HepG2 (cell line): ENCODE measurements around the gene XK. TPM values are rescaled to one million over a fixed set of nuclear protein-coding genes. Genes with fewer than 3 reads are reported as not detected.

Experiments
- ATAC-seq: fragments of 200-7000 bp; cut with Tn5 transposase; 3 replicates; pipeline ENCODE4 v1.9.1; 2020; ENCODE audit warnings: mild to moderate bottlenecking, moderate library complexity
- BruUV-seq: library from RNA; stranded (reverse); fragments of 400-500 nt; replicated peaks from 2 replicates; lab custom pipeline; 2021; lab: Mats Ljungman, UMichigan
- CTCF ChIA-PET: fragments of 300-600 bp; formaldehyde crosslinking; extraction: SDS; loops from one replicate; lab custom pipeline; 2021; ENCODE audit warnings: low total read pairs, inconsistent platforms, low intra/inter-chr PET ratio; lab: Yijun Ruan, JAX
- POLR2A ChIA-PET: fragments of 350-600 bp; sonication (Branson Sonifier 250); formaldehyde crosslinking; loops from one replicate; lab custom pipeline; 2020; ENCODE audit warnings: antibody characterized with exemption, inconsistent platforms; lab: Yijun Ruan, JAX
- DNase-seq: peaks from one replicate; pipeline ENCODE4 v3.0.0-alpha.2; 2015; ENCODE audit warnings: low spot score
- FAIRE-seq: peaks from 3 replicates; lab custom pipeline; 2011; peaks lifted over from hg19 to GRCh38; lab: Jason Lieb, UNC
- H2AFZ ChIP-seq: one replicate; pipeline ENCODE4 v1.6.1; 2011; ENCODE audit warnings: low read length, inconsistent platforms
- H3K27ac ChIP-seq: fragments of 300-600 bp; 3 replicates; pipeline ENCODE4 v1.8.0; 2011; ENCODE audit warnings: mixed run types, mild to moderate bottlenecking, mixed read lengths, low read length, inconsistent platforms; ENCODE audit not compliant: insufficient read depth; ENCODE audit errors: extremely low read length
- H3K27me3 ChIP-seq, 2 experiments: fragments of 200-600 bp in 1 of 2; 2 replicates in 1 of 2; 3 replicates in 1 of 2; pipeline versions ENCODE4 v1.6.0 to v1.8.0; 2011; ENCODE audit warnings: low read length in 2 of 2, mild to moderate bottlenecking in 2 of 2, moderate library complexity in 2 of 2, inconsistent platforms in 1 of 2; ENCODE audit not compliant: insufficient read depth in 2 of 2, control insufficient read depth in 1 of 2
- H3K36me3 ChIP-seq, 2 experiments: fragments of 200-600 bp in 1 of 2; replicated peaks in 1 of 2; 2 replicates in 1 of 2; 3 replicates in 1 of 2; pipeline versions ENCODE4 v1.5.1 to v1.8.0; 2011; ENCODE audit warnings: low read length in 2 of 2, inconsistent platforms in 1 of 2; ENCODE audit not compliant: insufficient read depth in 2 of 2, control insufficient read depth in 1 of 2
- H3K4me1 ChIP-seq: 2 replicates; pipeline ENCODE4 v1.5.1; 2012; ENCODE audit warnings: low read length, inconsistent platforms; ENCODE audit not compliant: insufficient read depth
- H3K4me2 ChIP-seq: 2 replicates; pipeline ENCODE4 v1.6.0; 2011; ENCODE audit warnings: low read depth, low read length, inconsistent platforms
- H3K4me3 ChIP-seq, 3 experiments: fragments of 200-600 bp in 1 of 3; sonication (generic), shearing (Covaris generic) in 1 of 3; replicated peaks in 1 of 3; 2 replicates each; pipeline ENCODE4 v1.5.1; 2011 to 2016; ENCODE audit warnings: low read length in 3 of 3, inconsistent platforms in 2 of 3, low read depth in 2 of 3, mild to moderate bottlenecking in 2 of 3, control low read depth in 1 of 3, mixed read lengths in 1 of 3; ENCODE audit not compliant: insufficient read depth in 1 of 3
- H3K79me2 ChIP-seq: one replicate; pipeline ENCODE4 v1.6.1; 2011; ENCODE audit warnings: low read length, inconsistent platforms; ENCODE audit not compliant: insufficient read depth
- H3K9ac ChIP-seq: 2 replicates; pipeline ENCODE4 v1.6.0; 2011; ENCODE audit warnings: mild to moderate bottlenecking, low read depth, low read length, inconsistent platforms; ENCODE audit not compliant: insufficient read depth
- H3K9me3 ChIP-seq: 2 replicates; pipeline ENCODE4 v1.5.1; 2012; ENCODE audit warnings: mild to moderate bottlenecking, low read length
- H4K20me1 ChIP-seq: 2 replicates; pipeline ENCODE4 v1.6.0; 2011; ENCODE audit warnings: inconsistent platforms, mild to moderate bottlenecking, low read length, moderate library complexity; ENCODE audit not compliant: insufficient read depth
- ATF7 ChIP-seq, 2 experiments: fragments of 450-650 bp in 1 of 2; sonication (generic) in 1 of 2; formaldehyde crosslinking in 1 of 2; IDR thresholded peaks; 2 replicates each; pipeline versions ENCODE4 v1.4.0 to v1.6.1; 2016 to 2020; ENCODE audit warnings: antibody characterized with exemption in 1 of 2, mild to moderate bottlenecking in 1 of 2, missing genetic modification reagents in 1 of 2
- ERF ChIP-seq: IDR thresholded peaks from 2 replicates; pipeline ENCODE4 v1.6.1; 2018; ENCODE audit warnings: missing biosample characterization, missing genetic modification reagents
- GTF2F1 ChIP-seq: fragments of 150-350 bp; IDR thresholded peaks from 2 replicates; pipeline ENCODE4 v1.6.1; 2014; ENCODE audit warnings: low read length
- KDM5A ChIP-seq: fragments of 200-600 bp; sonication (generic); IDR thresholded peaks from 2 replicates; pipeline ENCODE4 v1.7.0; 2018; ENCODE audit warnings: antibody characterized with exemption, mild to moderate bottlenecking, low read length, borderline replicate concordance
- MAF1 ChIP-seq: sonication (generic); formaldehyde crosslinking; IDR thresholded peaks from 2 replicates; pipeline ENCODE4 v1.5.0; 2020; ENCODE audit warnings: missing genetic modification reagents, borderline replicate concordance
- NAIF1 ChIP-seq: sonication (generic); formaldehyde crosslinking; IDR thresholded peaks from 2 replicates; pipeline ENCODE4 v1.5.0; 2020; ENCODE audit warnings: mild to moderate bottlenecking, missing genetic modification reagents, borderline replicate concordance
- REXO4 ChIP-seq: sonication (generic); formaldehyde crosslinking; IDR thresholded peaks from 2 replicates; pipeline ENCODE4 v1.8.0; 2022; ENCODE audit warnings: missing genetic modification reagents, mild to moderate bottlenecking, borderline replicate concordance
- SMAD1 ChIP-seq: sonication (generic); formaldehyde crosslinking; IDR thresholded peaks from 2 replicates; pipeline ENCODE4 v1.4.0; 2020; ENCODE audit warnings: missing genetic modification reagents, low read depth, mild to moderate bottlenecking, borderline replicate concordance
- ZBTB8A ChIP-seq: sonication (generic); formaldehyde crosslinking; IDR thresholded peaks from 2 replicates; pipeline ENCODE4 v1.4.0; 2020; ENCODE audit warnings: mild to moderate bottlenecking, low read depth, missing genetic modification reagents, borderline replicate concordance
- ZNF430 ChIP-seq: sonication (generic); formaldehyde crosslinking; IDR thresholded peaks from 2 replicates; pipeline ENCODE4 v1.9.0; 2021; ENCODE audit warnings: mild to moderate bottlenecking, missing genetic modification reagents
- in situ Hi-C: cut with HindIII; loops from 2 replicates; pipeline ENCODE4 v1.10.0; 2017; ENCODE audit warnings: low pct_unique_long_range_greater_than_20kb; ENCODE audit not compliant: extremely low pct_ligation_motif_present
- intact Hi-C: fragments of 100-400 bp; cut with micrococcal nuclease; formaldehyde crosslinking; loops from one replicate; pipeline ENCODE4 v1.10.0; 2022; ENCODE audit not compliant: unreplicated experiment
- polyA plus RNA-seq, 8 experiments: library from polyadenylated mRNA; depleted of rRNA in 3 of 8; stranded (reverse) in 7 of 8; unstranded in 1 of 8; fragments of >200 nt; fragmentation: Illumina TruSeq in 4 of 8; extraction: Trizol in 4 of 8; gene quantifications; 2 replicates each; pipeline versions ENCODE4 v1.2.1 to v1.2.3, GENCODE V29; 2011 to 2016; ENCODE audit warnings: low read depth in 4 of 8, missing spikeins in 1 of 8, mixed read lengths in 1 of 8; ENCODE audit not compliant: insufficient read depth in 1 of 8
- total RNA-seq, 5 experiments: library from RNA; depleted of rRNA; stranded (reverse); fragments of >200 nt; fragmentation: Illumina TruSeq; extraction: Trizol; gene quantifications; 2 replicates each; pipeline ENCODE4 v1.2.3, GENCODE V29; 2016; ENCODE audit warnings: low read depth in 1 of 5
- TF ChIP-seq, protein P1 (sequence below): sonication (generic); formaldehyde crosslinking; IDR thresholded peaks from 2 replicates; pipeline ENCODE4 v1.4.0; 2020; ENCODE audit warnings: missing genetic modification reagents, borderline replicate concordance
- TF ChIP-seq, protein P2 (sequence below): sonication (generic); formaldehyde crosslinking; IDR thresholded peaks from 2 replicates; pipeline ENCODE4 v1.5.0; 2020; ENCODE audit warnings: missing genetic modification reagents
- TF ChIP-seq, protein P3 (sequence below): fragments of 450-650 bp; IDR thresholded peaks from 2 replicates; pipeline ENCODE4 v1.6.1; 2017
- TF ChIP-seq, protein P4 (sequence below): sonication (generic); formaldehyde crosslinking; IDR thresholded peaks from 2 replicates; pipeline ENCODE4 v1.4.0; 2020; ENCODE audit warnings: mild to moderate bottlenecking, missing genetic modification reagents
- TF ChIP-seq, protein P5 (sequence below): IDR thresholded peaks from 2 replicates; pipeline ENCODE4 v1.6.1; 2016; ENCODE audit warnings: low read depth

The XK gene
- total and polyA plus RNA-seq, 2 of the 13 experiments (the other 11 are each of a cell fraction or from before 2014, with no cell fraction given): not detected

DNA sequence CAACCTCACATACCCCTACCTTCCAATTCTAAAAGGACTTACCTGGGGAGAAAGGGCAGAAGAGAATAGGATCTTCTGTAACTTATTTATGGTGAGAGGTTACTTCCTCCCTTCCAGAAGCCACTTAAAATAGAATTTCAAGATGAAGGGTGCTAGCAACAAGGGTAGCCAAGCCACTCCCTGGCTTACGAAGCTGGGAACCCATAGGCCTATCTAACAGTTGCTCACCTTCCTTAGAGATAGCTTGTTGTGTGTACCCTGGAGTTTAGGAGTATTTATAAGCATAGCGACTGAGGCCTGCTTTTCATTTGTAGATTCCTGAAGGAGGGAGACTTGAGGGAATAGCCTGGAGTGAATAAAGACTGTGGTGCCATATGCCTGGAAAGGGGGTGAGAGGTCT lies 28.9 kb downstream of the XK start (continued):
- TF ChIP-seq, protein P1, sequence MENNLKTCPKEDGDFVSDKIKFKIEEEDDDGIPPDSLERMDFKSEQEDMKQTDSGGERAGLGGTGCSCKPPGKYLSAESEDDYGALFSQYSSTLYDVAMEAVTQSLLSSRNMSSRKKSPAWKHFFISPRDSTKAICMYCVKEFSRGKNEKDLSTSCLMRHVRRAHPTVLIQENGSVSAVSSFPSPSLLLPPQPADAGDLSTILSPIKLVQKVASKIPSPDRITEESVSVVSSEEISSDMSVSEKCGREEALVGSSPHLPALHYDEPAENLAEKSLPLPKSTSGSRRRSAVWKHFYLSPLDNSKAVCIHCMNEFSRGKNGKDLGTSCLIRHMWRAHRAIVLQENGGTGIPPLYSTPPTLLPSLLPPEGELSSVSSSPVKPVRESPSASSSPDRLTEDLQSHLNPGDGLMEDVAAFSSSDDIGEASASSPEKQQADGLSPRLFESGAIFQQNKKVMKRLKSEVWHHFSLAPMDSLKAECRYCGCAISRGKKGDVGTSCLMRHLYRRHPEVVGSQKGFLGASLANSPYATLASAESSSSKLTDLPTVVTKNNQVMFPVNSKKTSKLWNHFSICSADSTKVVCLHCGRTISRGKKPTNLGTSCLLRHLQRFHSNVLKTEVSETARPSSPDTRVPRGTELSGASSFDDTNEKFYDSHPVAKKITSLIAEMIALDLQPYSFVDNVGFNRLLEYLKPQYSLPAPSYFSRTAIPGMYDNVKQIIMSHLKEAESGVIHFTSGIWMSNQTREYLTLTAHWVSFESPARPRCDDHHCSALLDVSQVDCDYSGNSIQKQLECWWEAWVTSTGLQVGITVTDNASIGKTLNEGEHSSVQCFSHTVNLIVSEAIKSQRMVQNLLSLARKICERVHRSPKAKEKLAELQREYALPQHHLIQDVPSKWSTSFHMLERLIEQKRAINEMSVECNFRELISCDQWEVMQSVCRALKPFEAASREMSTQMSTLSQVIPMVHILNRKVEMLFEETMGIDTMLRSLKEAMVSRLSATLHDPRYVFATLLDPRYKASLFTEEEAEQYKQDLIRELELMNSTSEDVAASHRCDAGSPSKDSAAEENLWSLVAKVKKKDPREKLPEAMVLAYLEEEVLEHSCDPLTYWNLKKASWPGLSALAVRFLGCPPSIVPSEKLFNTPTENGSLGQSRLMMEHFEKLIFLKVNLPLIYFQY (CRISPR knock-in tag): no peak
- TF ChIP-seq, all 625 proteins: peak for 0

DNA sequence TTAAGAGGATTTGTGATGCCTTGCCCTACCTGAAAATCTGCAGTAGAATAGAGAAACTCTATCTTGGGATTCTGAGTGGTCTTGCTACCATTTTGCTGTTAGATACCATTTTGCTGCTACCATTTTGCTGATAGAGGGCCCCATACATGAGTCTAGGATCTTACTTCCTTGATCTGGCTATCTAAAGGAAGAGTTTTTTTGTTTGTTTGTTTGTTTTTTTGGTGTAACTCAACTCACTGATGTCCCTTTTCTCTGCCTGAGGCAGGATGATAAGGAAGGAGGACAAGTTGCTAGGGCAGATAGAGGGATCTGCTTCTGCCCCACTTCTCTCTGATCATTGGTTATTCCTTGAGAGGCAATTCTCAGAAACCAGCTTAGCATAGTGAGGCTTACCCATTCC lies 31.0 kb downstream of the XK start:
- no peak overlapping the region for H3K27ac ChIP-seq
- no peak overlapping the region for H3K4me3 ChIP-seq
- no peak overlapping the region for H3K4me2 ChIP-seq
- no peaks in the 10 kb centered on the region for H3K4me1 ChIP-seq
- BruUV-seq: no TSS peak
- no peak overlapping the region for H3K9ac ChIP-seq
- no peaks in the 10 kb centered on the region for H3K79me2 ChIP-seq
- no peaks in the 10 kb centered on the region for H3K27me3 ChIP-seq
- ATAC-seq: no peak
- no peak overlapping the region for H2AFZ ChIP-seq
- intact Hi-C loops: no loop called here
- no peaks in the 10 kb centered on the region for H4K20me1 ChIP-seq
- ChIA-PET POLR2A (no interaction called here), CTCF (no interaction called here)
- no peak for FAIRE-seq
- in situ Hi-C loops: no loop called here
- H3K36me3 ChIP-seq: no peaks in the 10 kb centered on the region
- no peak for DNase-seq
- H3K9me3 ChIP-seq: no peaks in the 10 kb centered on the region
- TF ChIP-seq ZBTB8A (CRISPR knock-in tag) (no peak), GTF2F1 (no peak), ERF (CRISPR knock-in tag) (no peak), ATF7 (IDR thresholded peaks at IDR 0.05) (no peak), ATF7 (CRISPR knock-in tag; IDR thresholded peaks at IDR 0.05) (no peak), ZNF430 (CRISPR knock-in tag) (no peak), NAIF1 (CRISPR knock-in tag) (no peak), MAF1 (CRISPR knock-in tag) (no peak), KDM5A (no peak), REXO4 (CRISPR knock-in tag) (no peak), SMAD1 (CRISPR knock-in tag) (no peak)
- TF ChIP-seq, protein P2, sequence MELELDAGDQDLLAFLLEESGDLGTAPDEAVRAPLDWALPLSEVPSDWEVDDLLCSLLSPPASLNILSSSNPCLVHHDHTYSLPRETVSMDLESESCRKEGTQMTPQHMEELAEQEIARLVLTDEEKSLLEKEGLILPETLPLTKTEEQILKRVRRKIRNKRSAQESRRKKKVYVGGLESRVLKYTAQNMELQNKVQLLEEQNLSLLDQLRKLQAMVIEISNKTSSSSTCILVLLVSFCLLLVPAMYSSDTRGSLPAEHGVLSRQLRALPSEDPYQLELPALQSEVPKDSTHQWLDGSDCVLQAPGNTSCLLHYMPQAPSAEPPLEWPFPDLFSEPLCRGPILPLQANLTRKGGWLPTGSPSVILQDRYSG (CRISPR knock-in tag): no peak
- TF ChIP-seq, protein P3, sequence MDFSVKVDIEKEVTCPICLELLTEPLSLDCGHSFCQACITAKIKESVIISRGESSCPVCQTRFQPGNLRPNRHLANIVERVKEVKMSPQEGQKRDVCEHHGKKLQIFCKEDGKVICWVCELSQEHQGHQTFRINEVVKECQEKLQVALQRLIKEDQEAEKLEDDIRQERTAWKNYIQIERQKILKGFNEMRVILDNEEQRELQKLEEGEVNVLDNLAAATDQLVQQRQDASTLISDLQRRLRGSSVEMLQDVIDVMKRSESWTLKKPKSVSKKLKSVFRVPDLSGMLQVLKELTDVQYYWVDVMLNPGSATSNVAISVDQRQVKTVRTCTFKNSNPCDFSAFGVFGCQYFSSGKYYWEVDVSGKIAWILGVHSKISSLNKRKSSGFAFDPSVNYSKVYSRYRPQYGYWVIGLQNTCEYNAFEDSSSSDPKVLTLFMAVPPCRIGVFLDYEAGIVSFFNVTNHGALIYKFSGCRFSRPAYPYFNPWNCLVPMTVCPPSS: no peak
- TF ChIP-seq, protein P4, sequence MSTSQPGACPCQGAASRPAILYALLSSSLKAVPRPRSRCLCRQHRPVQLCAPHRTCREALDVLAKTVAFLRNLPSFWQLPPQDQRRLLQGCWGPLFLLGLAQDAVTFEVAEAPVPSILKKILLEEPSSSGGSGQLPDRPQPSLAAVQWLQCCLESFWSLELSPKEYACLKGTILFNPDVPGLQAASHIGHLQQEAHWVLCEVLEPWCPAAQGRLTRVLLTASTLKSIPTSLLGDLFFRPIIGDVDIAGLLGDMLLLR (CRISPR knock-in tag): no peak
- TF ChIP-seq, protein P5, sequence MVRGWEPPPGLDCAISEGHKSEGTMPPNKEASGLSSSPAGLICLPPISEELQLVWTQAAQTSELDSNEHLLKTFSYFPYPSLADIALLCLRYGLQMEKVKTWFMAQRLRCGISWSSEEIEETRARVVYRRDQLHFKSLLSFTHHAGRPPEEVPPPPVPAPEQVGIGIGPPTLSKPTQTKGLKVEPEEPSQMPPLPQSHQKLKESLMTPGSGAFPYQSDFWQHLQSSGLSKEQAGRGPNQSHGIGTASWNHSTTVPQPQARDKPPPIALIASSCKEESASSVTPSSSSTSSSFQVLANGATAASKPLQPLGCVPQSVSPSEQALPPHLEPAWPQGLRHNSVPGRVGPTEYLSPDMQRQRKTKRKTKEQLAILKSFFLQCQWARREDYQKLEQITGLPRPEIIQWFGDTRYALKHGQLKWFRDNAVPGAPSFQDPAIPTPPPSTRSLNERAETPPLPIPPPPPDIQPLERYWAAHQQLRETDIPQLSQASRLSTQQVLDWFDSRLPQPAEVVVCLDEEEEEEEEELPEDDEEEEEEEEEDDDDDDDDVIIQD (CRISPR knock-in tag): no peak
